Measurements from ENCODE around the gene RABGAP1L. TPM values are rescaled to one million over a fixed set of nuclear protein-coding genes. Genes with fewer than 3 reads are reported as not detected.

The RABGAP1L gene
- total and polyA plus RNA-seq, 2 experiments from 2014 or later = 9.2 to 21.4 TPM

DNA sequence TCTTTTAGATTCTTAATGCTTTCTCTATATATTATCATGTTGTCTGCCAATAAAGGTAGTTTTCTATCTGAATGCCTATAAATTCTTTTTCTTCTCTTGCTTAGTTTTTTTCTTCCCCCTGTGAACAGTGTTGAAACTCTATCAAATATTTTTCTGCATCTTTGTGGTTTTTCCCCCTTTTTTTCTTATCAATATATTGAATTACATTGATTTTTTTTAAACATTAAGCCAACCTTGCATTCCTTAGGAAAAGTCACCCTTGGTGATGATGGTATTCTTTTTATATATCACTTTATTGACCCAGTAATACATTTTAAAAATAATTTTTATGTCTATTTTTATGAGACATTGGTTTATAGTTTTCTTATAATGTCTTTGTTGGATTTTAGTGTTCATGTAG, 131.7 kb downstream of the RABGAP1L start:
- H3K27ac ChIP-seq = no peak overlapping the region
- DNase-seq (ENCODE audit: low read depth in 1 of 2, low spot score in 1 of 2) = no peak
- H3K27me3 ChIP-seq = no peaks in the 10 kb centered on the region
- no peaks in the 10 kb centered on the region for H3K4me1 ChIP-seq (ENCODE audit: low read depth)
- TF ChIP-seq, protein P1, sequence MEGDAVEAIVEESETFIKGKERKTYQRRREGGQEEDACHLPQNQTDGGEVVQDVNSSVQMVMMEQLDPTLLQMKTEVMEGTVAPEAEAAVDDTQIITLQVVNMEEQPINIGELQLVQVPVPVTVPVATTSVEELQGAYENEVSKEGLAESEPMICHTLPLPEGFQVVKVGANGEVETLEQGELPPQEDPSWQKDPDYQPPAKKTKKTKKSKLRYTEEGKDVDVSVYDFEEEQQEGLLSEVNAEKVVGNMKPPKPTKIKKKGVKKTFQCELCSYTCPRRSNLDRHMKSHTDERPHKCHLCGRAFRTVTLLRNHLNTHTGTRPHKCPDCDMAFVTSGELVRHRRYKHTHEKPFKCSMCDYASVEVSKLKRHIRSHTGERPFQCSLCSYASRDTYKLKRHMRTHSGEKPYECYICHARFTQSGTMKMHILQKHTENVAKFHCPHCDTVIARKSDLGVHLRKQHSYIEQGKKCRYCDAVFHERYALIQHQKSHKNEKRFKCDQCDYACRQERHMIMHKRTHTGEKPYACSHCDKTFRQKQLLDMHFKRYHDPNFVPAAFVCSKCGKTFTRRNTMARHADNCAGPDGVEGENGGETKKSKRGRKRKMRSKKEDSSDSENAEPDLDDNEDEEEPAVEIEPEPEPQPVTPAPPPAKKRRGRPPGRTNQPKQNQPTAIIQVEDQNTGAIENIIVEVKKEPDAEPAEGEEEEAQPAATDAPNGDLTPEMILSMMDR (IDR thresholded peaks at IDR 0.05; ENCODE audit: low read depth, low read length) = no peak
- H3K4me3 ChIP-seq = no peak overlapping the region
- H3K9me3 ChIP-seq (ENCODE audit: low read depth) = no peaks in the 10 kb centered on the region
- no peaks in the 10 kb centered on the region for H3K36me3 ChIP-seq

DNA sequence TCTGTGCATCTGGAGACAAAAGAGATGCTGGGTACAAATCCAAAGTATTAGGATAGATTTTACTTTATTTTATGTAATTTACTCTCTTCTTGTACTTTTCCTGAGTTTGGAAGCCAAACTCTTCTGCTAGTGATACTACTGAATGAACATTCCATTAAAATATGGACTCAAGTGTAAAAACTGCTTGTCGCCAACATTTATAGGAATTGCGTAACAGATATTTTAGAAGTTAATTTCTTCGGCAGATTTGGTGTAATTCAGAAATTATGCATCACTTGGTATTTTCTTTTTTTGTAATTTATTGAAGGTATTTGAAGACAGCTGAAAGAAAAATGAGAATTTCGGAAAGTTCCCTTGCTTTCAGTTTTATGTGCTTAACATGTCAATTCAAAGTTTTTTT, 137.0 kb downstream of the RABGAP1L start:
- H3K9me3 ChIP-seq (ENCODE audit: low read depth) = no peaks in the 10 kb centered on the region
- no peak for DNase-seq (ENCODE audit: low read depth in 1 of 2, low spot score in 1 of 2)
- TF ChIP-seq, protein P1 (IDR thresholded peaks at IDR 0.05; ENCODE audit: low read depth, low read length) = no peak
- H3K4me3 ChIP-seq = no peak overlapping the region
- H3K27me3 ChIP-seq = no peaks in the 10 kb centered on the region
- H3K4me1 ChIP-seq (ENCODE audit: low read depth) = no peaks in the 10 kb centered on the region
- H3K36me3 ChIP-seq = no peaks in the 10 kb centered on the region
- H3K27ac ChIP-seq = no peak overlapping the region

DNA sequence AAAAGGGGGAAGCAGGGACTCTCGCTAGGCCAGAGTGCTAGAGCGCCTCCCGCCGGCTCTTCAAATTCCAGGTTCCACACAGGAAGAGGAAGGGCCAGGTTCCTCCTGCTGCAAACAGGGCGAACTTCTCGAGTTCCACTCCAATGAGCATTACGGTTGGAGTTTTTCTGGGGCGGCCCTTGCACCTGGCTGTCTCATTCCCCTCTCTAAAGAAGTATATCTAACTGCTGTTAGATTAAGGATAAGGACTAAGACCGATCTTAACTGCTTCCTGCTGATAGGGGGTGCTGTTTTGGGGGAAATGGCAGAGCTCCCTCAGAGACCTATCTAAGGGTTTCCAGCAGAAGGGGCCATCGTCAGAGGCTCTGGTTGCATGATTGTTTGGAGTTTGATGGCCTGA, 138.0 kb downstream of the RABGAP1L start:
- H3K36me3 ChIP-seq = no peaks in the 10 kb centered on the region
- TF ChIP-seq, protein P1 (IDR thresholded peaks at IDR 0.05; ENCODE audit: low read depth, low read length) = no peak
- no peak overlapping the region for H3K27ac ChIP-seq
- no peaks in the 10 kb centered on the region for H3K4me1 ChIP-seq (ENCODE audit: low read depth)
- DNase-seq (ENCODE audit: low read depth in 1 of 2, low spot score in 1 of 2) = no peak
- H3K27me3 ChIP-seq = no peaks in the 10 kb centered on the region
- H3K9me3 ChIP-seq (ENCODE audit: low read depth) = no peaks in the 10 kb centered on the region
- no peak overlapping the region for H3K4me3 ChIP-seq

DNA sequence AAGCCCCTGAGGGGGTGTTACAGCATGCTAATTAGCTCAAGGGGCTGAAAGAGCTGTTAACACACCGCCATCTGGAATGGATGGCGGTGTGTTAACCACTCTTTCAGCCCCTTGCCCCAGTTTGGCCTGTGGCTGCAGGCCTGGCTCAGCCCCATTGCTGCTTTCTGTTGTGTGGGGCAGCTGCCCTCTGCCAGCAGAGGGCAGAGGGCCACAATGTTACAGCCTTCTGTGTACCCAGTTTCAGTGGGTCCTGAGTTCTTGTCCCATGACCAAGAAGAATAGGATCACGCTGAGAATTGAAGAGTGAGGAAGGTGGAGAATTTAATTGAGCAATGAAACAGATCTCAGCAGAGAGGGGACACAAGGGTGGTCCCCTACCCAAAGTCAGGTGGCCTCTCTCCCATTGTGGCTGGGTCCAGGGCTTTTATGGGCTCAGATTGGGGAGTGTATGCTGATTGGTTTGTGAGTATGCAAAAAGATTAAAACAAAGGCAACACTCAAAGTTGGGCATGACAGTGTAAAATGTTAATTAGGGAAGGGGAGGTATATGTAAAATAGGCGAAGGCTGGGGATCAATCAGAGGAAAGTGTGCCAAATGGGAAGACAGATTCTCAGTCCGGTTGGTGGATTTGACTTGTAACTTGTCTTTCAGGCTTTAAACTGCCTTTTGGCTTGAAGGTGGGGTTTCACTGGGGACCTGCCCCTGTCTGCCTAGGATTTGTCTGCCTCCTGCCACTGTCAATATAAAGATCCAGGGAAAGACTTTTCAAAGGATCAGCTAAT, 142.2 kb downstream of the RABGAP1L start:
- H3K36me3 ChIP-seq = no peaks in the 10 kb centered on the region
- no peaks in the 10 kb centered on the region for H3K27me3 ChIP-seq
- H3K9me3 ChIP-seq (ENCODE audit: low read depth) = no peaks in the 10 kb centered on the region
- no peaks in the 10 kb centered on the region for H3K4me1 ChIP-seq (ENCODE audit: low read depth)
- no peak overlapping the region for H3K4me3 ChIP-seq
- TF ChIP-seq, protein P1 (IDR thresholded peaks at IDR 0.05; ENCODE audit: low read depth, low read length) = no peak
- H3K27ac ChIP-seq = no peak overlapping the region
- DNase-seq (ENCODE audit: low read depth in 1 of 2, low spot score in 1 of 2) = no peak

DNA sequence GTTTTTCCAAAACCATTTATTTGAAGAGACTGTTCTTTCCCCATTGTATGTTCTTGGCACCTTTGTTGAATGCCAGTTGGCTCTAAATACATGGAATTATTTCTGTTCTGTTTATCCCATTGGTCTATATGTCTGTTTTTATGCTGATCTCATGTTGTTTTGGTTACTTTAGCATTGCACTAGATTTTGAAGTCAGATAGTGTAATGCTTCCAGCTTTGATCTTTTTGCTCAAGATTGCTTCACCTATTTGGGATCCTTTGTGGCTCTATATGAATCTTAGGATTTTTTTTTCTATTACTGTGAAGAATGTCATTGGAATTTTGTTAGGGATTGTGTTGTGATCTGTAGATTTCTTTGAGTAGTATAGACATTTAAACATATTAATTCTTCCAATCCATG, 149.3 kb downstream of the RABGAP1L start:
- H3K27me3 ChIP-seq = no peaks in the 10 kb centered on the region
- no peaks in the 10 kb centered on the region for H3K36me3 ChIP-seq
- no peaks in the 10 kb centered on the region for H3K4me1 ChIP-seq (ENCODE audit: low read depth)
- no peak overlapping the region for H3K4me3 ChIP-seq
- no peak for DNase-seq (ENCODE audit: low read depth in 1 of 2, low spot score in 1 of 2)
- TF ChIP-seq, protein P1 (IDR thresholded peaks at IDR 0.05; ENCODE audit: low read depth, low read length) = no peak
- H3K27ac ChIP-seq = no peak overlapping the region
- no peaks in the 10 kb centered on the region for H3K9me3 ChIP-seq (ENCODE audit: low read depth)

Data from cardiac muscle cell (in vitro differentiated cells and primary cell).